Liver (tissue), 3 donors: Measurements from ENCODE around the gene GALNT17.

Experiments used
- FOXA1 ChIP-seq: IDR thresholded peaks from 2 replicates; pipeline ENCODE4 v1.6.1; 2016; ENCODE audit warnings: antibody characterized with exemption
- GABPA ChIP-seq, 2 donors: IDR thresholded peaks in 1 of 2; conservative IDR thresholded peaks in 1 of 2; 2 replicates each; pipeline ENCODE4 v1.6.1; 2016; ENCODE audit warnings: antibody characterized with exemption in 2 of 2, mild to moderate bottlenecking in 1 of 2, moderate library complexity in 1 of 2
- SP1 ChIP-seq: IDR thresholded peaks from 2 replicates; pipeline ENCODE4 v1.6.1; 2018; ENCODE audit warnings: antibody characterized with exemption, mild to moderate bottlenecking
- TAF1 ChIP-seq: conservative IDR thresholded peaks from 2 replicates; pipeline ENCODE4 v1.6.1; 2016; ENCODE audit warnings: antibody characterized with exemption, mild to moderate bottlenecking
- TF ChIP-seq, protein P1 (sequence below): fragments of 150-350 bp; IDR thresholded peaks from 2 replicates; pipeline ENCODE4 v1.5.1; 2017; ENCODE audit warnings: improper control_type of control experiment, low read depth, low read length; ENCODE audit not compliant: missing input control
- TF ChIP-seq, protein P2 (sequence below): IDR thresholded peaks from 2 replicates; pipeline ENCODE4 v1.6.1; 2016; ENCODE audit warnings: antibody characterized with exemption
- TF ChIP-seq, protein P3 (sequence below): IDR thresholded peaks from 2 replicates; pipeline ENCODE4 v1.6.1; 2016; ENCODE audit warnings: antibody characterized with exemption, mild to moderate bottlenecking
- donor health status: healthy.
- donor health status: healthy.

DNA sequence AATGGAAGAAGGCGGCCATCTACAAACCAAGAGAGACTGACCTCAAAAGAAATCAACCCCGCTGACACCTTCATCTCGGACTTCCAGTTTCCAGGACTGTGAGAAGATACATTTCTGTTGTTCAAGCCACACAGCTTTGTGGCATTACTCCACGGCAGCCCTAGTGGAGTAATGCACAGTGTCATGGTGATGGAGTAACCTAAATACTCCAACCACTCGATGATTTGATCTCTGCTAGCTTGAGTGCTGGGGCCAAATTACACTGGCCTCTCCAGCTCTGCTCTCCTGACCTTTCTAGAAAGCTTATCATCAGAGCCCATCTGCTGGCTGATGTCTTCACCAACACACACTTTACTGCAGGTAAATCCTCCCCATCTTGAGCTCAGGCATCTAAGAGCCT lies 52.2 kb downstream of the GALNT17 start:
- TF ChIP-seq SP1 (no peak), TAF1 (no peak), GABPA (IDR thresholded peaks at IDR 0.05 in 1 of 2, conservative IDR thresholded peaks at IDR 0.05 in 1 of 2) (no peak), FOXA1 (no peak)
- TF ChIP-seq, protein P1, sequence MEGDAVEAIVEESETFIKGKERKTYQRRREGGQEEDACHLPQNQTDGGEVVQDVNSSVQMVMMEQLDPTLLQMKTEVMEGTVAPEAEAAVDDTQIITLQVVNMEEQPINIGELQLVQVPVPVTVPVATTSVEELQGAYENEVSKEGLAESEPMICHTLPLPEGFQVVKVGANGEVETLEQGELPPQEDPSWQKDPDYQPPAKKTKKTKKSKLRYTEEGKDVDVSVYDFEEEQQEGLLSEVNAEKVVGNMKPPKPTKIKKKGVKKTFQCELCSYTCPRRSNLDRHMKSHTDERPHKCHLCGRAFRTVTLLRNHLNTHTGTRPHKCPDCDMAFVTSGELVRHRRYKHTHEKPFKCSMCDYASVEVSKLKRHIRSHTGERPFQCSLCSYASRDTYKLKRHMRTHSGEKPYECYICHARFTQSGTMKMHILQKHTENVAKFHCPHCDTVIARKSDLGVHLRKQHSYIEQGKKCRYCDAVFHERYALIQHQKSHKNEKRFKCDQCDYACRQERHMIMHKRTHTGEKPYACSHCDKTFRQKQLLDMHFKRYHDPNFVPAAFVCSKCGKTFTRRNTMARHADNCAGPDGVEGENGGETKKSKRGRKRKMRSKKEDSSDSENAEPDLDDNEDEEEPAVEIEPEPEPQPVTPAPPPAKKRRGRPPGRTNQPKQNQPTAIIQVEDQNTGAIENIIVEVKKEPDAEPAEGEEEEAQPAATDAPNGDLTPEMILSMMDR, result no peak
- TF ChIP-seq, protein P2, sequence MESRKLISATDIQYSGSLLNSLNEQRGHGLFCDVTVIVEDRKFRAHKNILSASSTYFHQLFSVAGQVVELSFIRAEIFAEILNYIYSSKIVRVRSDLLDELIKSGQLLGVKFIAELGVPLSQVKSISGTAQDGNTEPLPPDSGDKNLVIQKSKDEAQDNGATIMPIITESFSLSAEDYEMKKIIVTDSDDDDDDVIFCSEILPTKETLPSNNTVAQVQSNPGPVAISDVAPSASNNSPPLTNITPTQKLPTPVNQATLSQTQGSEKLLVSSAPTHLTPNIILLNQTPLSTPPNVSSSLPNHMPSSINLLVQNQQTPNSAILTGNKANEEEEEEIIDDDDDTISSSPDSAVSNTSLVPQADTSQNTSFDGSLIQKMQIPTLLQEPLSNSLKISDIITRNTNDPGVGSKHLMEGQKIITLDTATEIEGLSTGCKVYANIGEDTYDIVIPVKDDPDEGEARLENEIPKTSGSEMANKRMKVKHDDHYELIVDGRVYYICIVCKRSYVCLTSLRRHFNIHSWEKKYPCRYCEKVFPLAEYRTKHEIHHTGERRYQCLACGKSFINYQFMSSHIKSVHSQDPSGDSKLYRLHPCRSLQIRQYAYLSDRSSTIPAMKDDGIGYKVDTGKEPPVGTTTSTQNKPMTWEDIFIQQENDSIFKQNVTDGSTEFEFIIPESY, result no peak
- TF ChIP-seq, protein P3, sequence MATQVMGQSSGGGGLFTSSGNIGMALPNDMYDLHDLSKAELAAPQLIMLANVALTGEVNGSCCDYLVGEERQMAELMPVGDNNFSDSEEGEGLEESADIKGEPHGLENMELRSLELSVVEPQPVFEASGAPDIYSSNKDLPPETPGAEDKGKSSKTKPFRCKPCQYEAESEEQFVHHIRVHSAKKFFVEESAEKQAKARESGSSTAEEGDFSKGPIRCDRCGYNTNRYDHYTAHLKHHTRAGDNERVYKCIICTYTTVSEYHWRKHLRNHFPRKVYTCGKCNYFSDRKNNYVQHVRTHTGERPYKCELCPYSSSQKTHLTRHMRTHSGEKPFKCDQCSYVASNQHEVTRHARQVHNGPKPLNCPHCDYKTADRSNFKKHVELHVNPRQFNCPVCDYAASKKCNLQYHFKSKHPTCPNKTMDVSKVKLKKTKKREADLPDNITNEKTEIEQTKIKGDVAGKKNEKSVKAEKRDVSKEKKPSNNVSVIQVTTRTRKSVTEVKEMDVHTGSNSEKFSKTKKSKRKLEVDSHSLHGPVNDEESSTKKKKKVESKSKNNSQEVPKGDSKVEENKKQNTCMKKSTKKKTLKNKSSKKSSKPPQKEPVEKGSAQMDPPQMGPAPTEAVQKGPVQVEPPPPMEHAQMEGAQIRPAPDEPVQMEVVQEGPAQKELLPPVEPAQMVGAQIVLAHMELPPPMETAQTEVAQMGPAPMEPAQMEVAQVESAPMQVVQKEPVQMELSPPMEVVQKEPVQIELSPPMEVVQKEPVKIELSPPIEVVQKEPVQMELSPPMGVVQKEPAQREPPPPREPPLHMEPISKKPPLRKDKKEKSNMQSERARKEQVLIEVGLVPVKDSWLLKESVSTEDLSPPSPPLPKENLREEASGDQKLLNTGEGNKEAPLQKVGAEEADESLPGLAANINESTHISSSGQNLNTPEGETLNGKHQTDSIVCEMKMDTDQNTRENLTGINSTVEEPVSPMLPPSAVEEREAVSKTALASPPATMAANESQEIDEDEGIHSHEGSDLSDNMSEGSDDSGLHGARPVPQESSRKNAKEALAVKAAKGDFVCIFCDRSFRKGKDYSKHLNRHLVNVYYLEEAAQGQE, result no peak
